ENCODE results near the gene TPRN. TPM values are rescaled to one million over a fixed set of nuclear protein-coding genes. Genes with fewer than 3 reads are reported as not detected.

TPRN gene
- total RNA-seq, 1 donor from 2014 or later = 3.4 TPM

- H3K27ac Mint-ChIP-seq = no peak overlapping the region
- Histone ChIP-seq H3K9ac (no peak overlapping the region), H2AFZ (replicated peaks) (no peak overlapping the region), H4K20me1 (ENCODE audit: low read depth) (peaks cover 46% of the 10 kb centered on the region), H3K36me3 (no peaks in the 10 kb centered on the region), H3K9me3 (ENCODE audit: low read depth) (no peaks in the 10 kb centered on the region), H3K27me3 (no peaks in the 10 kb centered on the region), H3K27ac (no peak overlapping the region), H3K4me3 (no peak overlapping the region), H3F3A (ENCODE audit: low read depth) (peaks cover 10% of the 10 kb centered on the region), H3K4me2 (no peak overlapping the region), H3K4me1 (peaks cover 5% of the 10 kb centered on the region), H3K79me2 (ENCODE audit: low read depth) (peaks cover 20% of the 10 kb centered on the region)
- peaks cover 33% of the 10 kb centered on the region for H3K4me1 Mint-ChIP-seq
- H3K4me3 Mint-ChIP-seq = no peak overlapping the region
- H3K9me3 Mint-ChIP-seq = no peaks in the 10 kb centered on the region
- TF ChIP-seq EZH2phosphoT487 (IDR thresholded peaks at IDR 0.05) (no peak), EZH2 (IDR thresholded peaks at IDR 0.05) (no peak), CTCF (IDR thresholded peaks at IDR 0.05) (no peak)
- no peak for DNase-seq (ENCODE audit: low spot score)
- peaks cover 6% of the 10 kb centered on the region for H3K27me3 Mint-ChIP-seq (ENCODE audit: insufficient read depth, low read depth)
- H3K36me3 Mint-ChIP-seq = no peaks in the 10 kb centered on the region
These were observed 9.3 kb downstream of the TPRN start for GRCh38 chr9:137191245-137191644.

GRCh38 chr9:137190315-137190856, 10.2 kb downstream of the TPRN start:
- no peaks in the 10 kb centered on the region for H3K9me3 Mint-ChIP-seq
- Histone ChIP-seq H2AFZ (replicated peaks) (no peak overlapping the region), H3K79me2 (ENCODE audit: low read depth) (peaks cover 23% of the 10 kb centered on the region), H3K4me2 (no peak overlapping the region), H3K9ac (no peak overlapping the region), H3K27ac (no peak overlapping the region), H4K20me1 (ENCODE audit: low read depth) (peaks cover 41% of the 10 kb centered on the region), H3F3A (ENCODE audit: low read depth) (peaks cover 10% of the 10 kb centered on the region), H3K9me3 (ENCODE audit: low read depth) (no peaks in the 10 kb centered on the region), H3K27me3 (no peaks in the 10 kb centered on the region), H3K4me1 (peaks cover 5% of the 10 kb centered on the region), H3K36me3 (no peaks in the 10 kb centered on the region), H3K4me3 (no peak overlapping the region)
- no peak for TF ChIP-seq CTCF (IDR thresholded peaks at IDR 0.05)
- no peak for TF ChIP-seq EZH2phosphoT487 (IDR thresholded peaks at IDR 0.05)
- no peak for TF ChIP-seq EZH2 (IDR thresholded peaks at IDR 0.05)
- H3K4me1 Mint-ChIP-seq = peaks cover 32% of the 10 kb centered on the region
- peaks cover 6% of the 10 kb centered on the region for H3K27me3 Mint-ChIP-seq (ENCODE audit: insufficient read depth, low read depth)
- no peak for DNase-seq (ENCODE audit: low spot score)
- peak overlapping the region; percentile 96 for H3K4me3 Mint-ChIP-seq
- H3K36me3 Mint-ChIP-seq = no peaks in the 10 kb centered on the region
- no peak overlapping the region for H3K27ac Mint-ChIP-seq

GRCh38 chr9:137189297-137190295, 10.9 kb downstream of the TPRN start:
- Histone ChIP-seq H3K4me2 (peak overlapping the region; percentile 99), H3F3A (ENCODE audit: low read depth) (peaks cover 10% of the 10 kb centered on the region), H3K27me3 (no peaks in the 10 kb centered on the region), H3K9me3 (ENCODE audit: low read depth) (no peaks in the 10 kb centered on the region), H3K79me2 (ENCODE audit: low read depth) (peaks cover 23% of the 10 kb centered on the region), H3K9ac (peak overlapping the region; percentile 45), H3K4me1 (peaks cover 5% of the 10 kb centered on the region), H3K27ac (no peak overlapping the region), H2AFZ (replicated peaks) (no peak overlapping the region), H4K20me1 (ENCODE audit: low read depth) (peaks cover 33% of the 10 kb centered on the region), H3K4me3 (peak overlapping the region; percentile 75), H3K36me3 (no peaks in the 10 kb centered on the region)
- Mint-ChIP-seq H3K27ac (peak overlapping the region; percentile 66), H3K4me3 (peak overlapping the region; percentile 96), H3K4me1 (peaks cover 28% of the 10 kb centered on the region), H3K36me3 (no peaks in the 10 kb centered on the region), H3K27me3 (ENCODE audit: insufficient read depth, low read depth) (peaks cover 3% of the 10 kb centered on the region), H3K9me3 (no peaks in the 10 kb centered on the region)
- DNase-seq (ENCODE audit: low spot score) = no peak
- TF ChIP-seq EZH2 (IDR thresholded peaks at IDR 0.05) (no peak), CTCF (IDR thresholded peaks at IDR 0.05) (no peak), EZH2phosphoT487 (IDR thresholded peaks at IDR 0.05) (no peak)

Measured in neural progenitor cell (in vitro differentiated cells).